ENCODE data around the gene DENND1A.

DNA sequence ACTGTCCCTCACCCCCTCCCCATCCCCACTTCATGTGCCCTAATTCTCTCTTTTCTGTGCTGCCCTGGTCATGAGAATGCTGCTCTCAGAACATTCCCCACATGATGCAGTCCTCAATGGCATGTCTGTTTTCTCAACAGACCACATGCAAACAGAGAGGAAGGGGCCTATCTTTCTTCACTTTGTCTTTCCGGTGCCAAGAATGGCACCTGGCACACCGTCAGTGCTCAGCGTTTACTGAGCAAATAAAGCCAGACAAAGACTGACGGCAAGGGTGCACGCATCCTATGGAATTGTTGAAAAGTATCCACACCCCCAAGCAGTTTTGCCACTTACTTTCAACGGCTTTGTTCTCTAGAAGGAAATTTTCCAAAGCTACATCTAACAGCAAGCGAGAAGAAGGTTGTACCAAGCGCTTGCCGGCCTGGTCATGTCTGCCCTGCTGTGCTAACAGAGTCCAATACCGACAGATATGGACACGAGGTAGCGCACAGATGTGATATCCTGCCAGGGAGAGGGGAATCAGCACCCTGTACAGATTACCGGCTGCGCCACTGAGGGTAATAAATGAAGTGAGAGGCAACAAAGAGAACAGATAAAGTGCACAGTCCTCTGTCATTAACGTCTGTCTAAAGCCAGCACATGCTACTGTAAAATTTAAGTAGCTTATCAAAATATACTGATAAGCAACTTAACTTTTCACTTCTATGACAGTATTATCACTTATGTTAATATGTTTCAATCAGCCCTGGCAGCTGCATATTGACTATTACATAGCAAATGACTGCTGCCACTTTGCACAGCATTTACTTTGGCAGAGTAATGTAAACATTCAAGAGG, 251.7 kb downstream of the DENND1A start:
- TF ChIP-seq, protein P1, sequence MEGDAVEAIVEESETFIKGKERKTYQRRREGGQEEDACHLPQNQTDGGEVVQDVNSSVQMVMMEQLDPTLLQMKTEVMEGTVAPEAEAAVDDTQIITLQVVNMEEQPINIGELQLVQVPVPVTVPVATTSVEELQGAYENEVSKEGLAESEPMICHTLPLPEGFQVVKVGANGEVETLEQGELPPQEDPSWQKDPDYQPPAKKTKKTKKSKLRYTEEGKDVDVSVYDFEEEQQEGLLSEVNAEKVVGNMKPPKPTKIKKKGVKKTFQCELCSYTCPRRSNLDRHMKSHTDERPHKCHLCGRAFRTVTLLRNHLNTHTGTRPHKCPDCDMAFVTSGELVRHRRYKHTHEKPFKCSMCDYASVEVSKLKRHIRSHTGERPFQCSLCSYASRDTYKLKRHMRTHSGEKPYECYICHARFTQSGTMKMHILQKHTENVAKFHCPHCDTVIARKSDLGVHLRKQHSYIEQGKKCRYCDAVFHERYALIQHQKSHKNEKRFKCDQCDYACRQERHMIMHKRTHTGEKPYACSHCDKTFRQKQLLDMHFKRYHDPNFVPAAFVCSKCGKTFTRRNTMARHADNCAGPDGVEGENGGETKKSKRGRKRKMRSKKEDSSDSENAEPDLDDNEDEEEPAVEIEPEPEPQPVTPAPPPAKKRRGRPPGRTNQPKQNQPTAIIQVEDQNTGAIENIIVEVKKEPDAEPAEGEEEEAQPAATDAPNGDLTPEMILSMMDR (conservative IDR thresholded peaks at IDR 0.05; ENCODE audit: low read length): no peak
- no peak for TF ChIP-seq EZH2phosphoT487 (IDR thresholded peaks at IDR 0.05; ENCODE audit: borderline replicate concordance)
